Thymus (tissue), 11 donors: Measurements from ENCODE around the gene VEZT. TPM values are rescaled to one million over a fixed set of nuclear protein-coding genes. Genes with fewer than 3 reads are reported as not detected.
"Not testable (repeated sequence)": the region's sequence is repeated elsewhere in the genome, so short reads cannot be mapped to it uniquely, and the experiment has no call there.

Source experiments
- DNase-seq, 9 donors: peaks; one replicate each; pipeline ENCODE4 v3.0.0-alpha.2; 2013; ENCODE audit warnings: low spot score in 9 of 9, low read depth in 6 of 9, missing footprints in 1 of 9
- H3K27ac ChIP-seq, 2 donors: one replicate each; pipeline ENCODE4 v1.5.1; 2013; ENCODE audit warnings: control low read depth in 1 of 2, low read depth in 1 of 2, low read length in 1 of 2, mild to moderate bottlenecking in 1 of 2, moderate library complexity in 1 of 2
- H3K27me3 ChIP-seq, 2 donors: one replicate each; pipeline ENCODE4 v1.5.1; 2013; ENCODE audit warnings: low read length in 1 of 2; ENCODE audit not compliant: control insufficient read depth in 2 of 2, insufficient read depth in 1 of 2
- H3K36me3 ChIP-seq, 2 donors: one replicate each; pipeline ENCODE4 v1.5.1; 2013; ENCODE audit warnings: low read length in 1 of 2, mild to moderate bottlenecking in 1 of 2, moderate library complexity in 1 of 2; ENCODE audit not compliant: control insufficient read depth in 2 of 2, insufficient read depth in 2 of 2
- H3K4me1 ChIP-seq, 2 donors: one replicate each; pipeline ENCODE4 v1.5.1; 2013; ENCODE audit warnings: low read length in 2 of 2; ENCODE audit not compliant: control insufficient read depth in 2 of 2, insufficient read depth in 2 of 2
- H3K4me3 ChIP-seq, 2 donors: one replicate each; pipeline ENCODE4 v1.5.1; 2013; ENCODE audit warnings: low read length in 2 of 2, control low read depth in 1 of 2, mild to moderate bottlenecking in 1 of 2
- H3K9me3 ChIP-seq, 2 donors: one replicate each; pipeline ENCODE4 v1.5.1; 2013; ENCODE audit warnings: low read length in 1 of 2, mild to moderate bottlenecking in 1 of 2; ENCODE audit not compliant: control insufficient read depth in 2 of 2, insufficient read depth in 1 of 2
- WGBS: extraction: QIAGEN DNeasy Blood & Tissue Kit; methylation state at CpG from one replicate; pipeline ENCODE4 v1.1.7; 2013; 5-methylcytosine and 5-hydroxymethylcytosine counted together
- polyA plus RNA-seq: library from polyadenylated mRNA; stranded (reverse); fragments of 200-250 nt; gene quantifications from one replicate; pipeline ENCODE4 v1.2.3, GENCODE V29; 2013
- total RNA-seq: library from RNA; stranded (reverse); fragments of 120-200 nt; gene quantifications from one replicate; pipeline ENCODE4 v1.2.4, GENCODE V29; 2013
- donor health status: healthy.

VEZT gene
- total and polyA plus RNA-seq, 2 donors, result 51.4 to 54.4 TPM

DNA sequence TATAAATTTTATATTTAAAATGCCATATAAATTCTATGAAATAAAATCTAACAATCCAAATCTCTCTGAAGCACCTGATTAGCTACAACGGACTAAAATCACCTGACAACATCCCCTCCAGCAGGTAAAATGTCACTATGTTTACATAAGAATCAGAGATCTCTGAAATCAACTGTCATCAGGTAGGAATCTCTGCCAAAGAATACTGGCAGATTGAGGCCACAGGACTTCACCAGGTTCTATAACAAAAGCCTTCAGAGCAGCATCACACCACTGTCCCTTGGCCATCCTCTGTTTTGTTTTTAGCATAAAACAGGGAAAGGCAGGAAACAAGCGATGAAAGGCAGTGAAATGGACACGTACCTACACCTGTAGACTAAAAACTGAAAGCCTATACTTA is 22.5 kb upstream of the VEZT start:
- no peaks in the 10 kb centered on the region for H3K36me3 ChIP-seq
- H3K4me3 ChIP-seq, result no peak overlapping the region
- no peaks in the 10 kb centered on the region for H3K27me3 ChIP-seq
- 95% methylated on average over 3 of the region's 3 CpGs for WGBS
- no peak overlapping the region for H3K27ac ChIP-seq
- H3K9me3 ChIP-seq, result no peaks in the 10 kb centered on the region
- H3K4me1 ChIP-seq, result no peaks in the 10 kb centered on the region
- DNase-seq, result no peak

- WGBS, result 96% methylated on average over 7 of the region's 7 CpGs
- not testable (repeated sequence) for H3K27ac ChIP-seq, H3K27me3 ChIP-seq, DNase-seq, H3K9me3 ChIP-seq, H3K4me1 ChIP-seq, H3K36me3 ChIP-seq, H3K4me3 ChIP-seq
These were observed 20.6 kb upstream of the VEZT start for GRCh38 chr12:95196875-95197569.

GRCh38 chr12:95197636-95198035 is 20.0 kb upstream of the VEZT start:
- Histone ChIP-seq H3K27me3 (no peaks in the 10 kb centered on the region), H3K27ac (no peak overlapping the region), H3K4me1 (peaks cover 0 to 8% of the 10 kb centered on the region in 2 donors), H3K36me3 (no peaks in the 10 kb centered on the region), H3K4me3 (no peak overlapping the region), H3K9me3 (no peaks in the 10 kb centered on the region)
- 97% methylated on average over 2 of the region's 2 CpGs for WGBS
- DNase-seq, result no peak

- H3K9me3 ChIP-seq, result no peaks in the 10 kb centered on the region
- H3K27me3 ChIP-seq, result no peaks in the 10 kb centered on the region
- no peaks in the 10 kb centered on the region for H3K36me3 ChIP-seq
- peak in 1 of 9 donors; percentile 28 for DNase-seq
- WGBS, result 91% methylated on average over 4 of the region's 4 CpGs
- H3K4me3 ChIP-seq, result no peak overlapping the region
- H3K4me1 ChIP-seq, result peaks cover 0 to 11% of the 10 kb centered on the region in 2 donors
- peak overlapping the region in 1 of 2 donors; percentile 41 for H3K27ac ChIP-seq
These were observed 18.7 kb upstream of the VEZT start for GRCh38 chr12:95198914-95199313.

DNA sequence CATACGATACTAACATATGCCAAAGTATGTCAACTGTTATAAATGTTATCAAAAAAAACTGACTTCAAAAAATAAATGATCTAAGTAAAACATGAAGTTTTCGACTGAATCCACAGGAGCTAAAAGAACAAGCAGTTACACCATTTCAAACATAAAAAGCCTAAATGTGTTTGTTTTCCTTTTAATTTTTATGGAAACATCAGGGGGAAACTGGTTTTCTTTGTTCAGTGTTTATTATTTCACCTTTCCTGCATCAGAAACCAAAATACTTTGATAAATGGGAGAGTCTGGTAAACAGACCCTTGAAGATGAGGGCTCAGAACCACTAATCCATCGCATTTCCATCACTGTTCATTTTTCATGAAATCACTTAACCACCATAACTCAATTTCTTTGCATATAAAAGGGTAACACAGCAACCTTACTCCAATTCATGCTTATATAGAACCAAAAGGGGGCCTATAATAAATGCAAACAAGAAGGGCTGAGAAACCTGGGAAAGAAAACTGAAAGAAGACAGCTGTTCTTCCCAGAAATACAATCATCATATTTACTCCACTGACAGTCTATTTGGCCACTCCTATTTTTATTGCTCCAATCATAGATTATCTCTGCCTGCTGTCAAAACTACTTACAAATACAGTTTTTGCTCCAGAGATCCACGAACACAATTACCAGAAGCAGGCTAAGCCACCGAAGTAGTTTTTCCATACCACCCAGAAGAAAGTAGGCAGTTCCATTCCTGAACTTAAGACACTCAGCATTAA is 17.3 kb upstream of the VEZT start:
- H3K36me3 ChIP-seq, result no peaks in the 10 kb centered on the region
- no peaks in the 10 kb centered on the region for H3K27me3 ChIP-seq
- no peaks in the 10 kb centered on the region for H3K9me3 ChIP-seq
- 93% methylated on average over 5 of the region's 5 CpGs for WGBS
- H3K4me3 ChIP-seq, result no peak overlapping the region
- no peak for DNase-seq
- peak overlapping the region in 1 of 2 donors; percentile 73 for H3K27ac ChIP-seq
- peaks cover 0 to 20% of the 10 kb centered on the region in 2 donors for H3K4me1 ChIP-seq

- 92% methylated on average over 4 of the region's 4 CpGs for WGBS
- Histone ChIP-seq H3K27me3 (no peaks in the 10 kb centered on the region), H3K4me3 (no peak overlapping the region), H3K4me1 (peaks cover 0 to 28% of the 10 kb centered on the region in 2 donors), H3K27ac (peak overlapping the region; percentile 15 to 73), H3K36me3 (no peaks in the 10 kb centered on the region), H3K9me3 (no peaks in the 10 kb centered on the region)
- peak in 1 of 9 donors; percentile 20 for DNase-seq
These were observed 16.4 kb upstream of the VEZT start for GRCh38 chr12:95201056-95201670.

DNA sequence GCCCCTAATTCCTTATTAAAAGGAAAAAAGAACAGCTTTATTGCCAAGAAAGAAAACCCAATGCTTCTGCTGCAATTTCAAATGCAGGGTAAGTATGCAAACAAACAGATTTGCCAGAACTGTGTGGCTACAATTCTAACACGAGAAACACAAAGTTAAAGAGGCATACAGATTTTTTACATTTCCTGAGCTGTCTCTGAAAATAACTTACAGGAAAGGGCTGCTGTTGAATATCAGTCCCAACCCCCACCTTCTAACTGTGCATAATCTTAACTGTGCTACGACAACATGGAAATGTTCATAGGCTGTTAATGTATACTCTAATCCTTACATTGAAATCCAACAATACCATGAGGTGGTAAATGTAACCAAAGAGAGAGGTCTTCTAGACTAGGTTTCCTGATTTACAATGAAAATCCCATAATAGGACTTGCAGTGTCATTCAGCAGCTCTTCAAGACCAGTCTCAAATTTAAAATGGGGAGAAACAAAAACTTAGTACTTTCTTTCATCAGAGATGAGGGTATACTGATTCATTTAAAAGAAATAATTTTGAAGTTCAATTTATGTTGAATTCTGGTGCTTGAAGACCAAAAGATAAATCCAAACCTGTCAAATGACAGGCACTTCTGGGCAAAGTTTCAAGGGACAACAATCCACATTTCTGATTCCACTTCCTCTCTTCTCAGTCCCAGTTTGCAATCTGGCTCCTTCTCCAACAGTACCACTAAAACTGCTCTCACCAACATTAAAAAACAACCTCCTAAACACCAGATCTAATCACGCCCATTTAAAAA is 14.7 kb upstream of the VEZT start:
- H3K36me3 ChIP-seq, result no peaks in the 10 kb centered on the region
- 38% methylated on average over 3 of the region's 3 CpGs for WGBS
- no peaks in the 10 kb centered on the region for H3K9me3 ChIP-seq
- peaks cover 0 to 28% of the 10 kb centered on the region in 2 donors for H3K4me1 ChIP-seq
- DNase-seq, result peak in 2 of 9 donors; percentile 13 to 36
- peak overlapping the region; percentile 18 to 28 for H3K27ac ChIP-seq
- H3K4me3 ChIP-seq, result no peak overlapping the region
- no peaks in the 10 kb centered on the region for H3K27me3 ChIP-seq

GRCh38 chr12:95203487-95204030 is 14.0 kb upstream of the VEZT start:
- H3K27me3 ChIP-seq, result no peaks in the 10 kb centered on the region
- no peak for DNase-seq
- 92% methylated on average over 1 of the region's 1 CpG for WGBS
- H3K4me3 ChIP-seq, result no peak overlapping the region
- H3K36me3 ChIP-seq, result no peaks in the 10 kb centered on the region
- H3K9me3 ChIP-seq, result no peaks in the 10 kb centered on the region
- H3K27ac ChIP-seq, result peak overlapping the region in 1 of 2 donors; percentile 5
- peaks cover 0 to 28% of the 10 kb centered on the region in 2 donors for H3K4me1 ChIP-seq
